HG02759 (cell line): Measurements from ENCODE around the gene BORCS5.
"Not testable (repeated sequence)": the region's sequence is repeated elsewhere in the genome, so short reads cannot be mapped to it uniquely, and the experiment has no call there.

Experiments used
- ATAC-seq: cut with Tn5 transposase; IDR thresholded peaks from one replicate; pipeline ENCODE4 v1.9.1; 2021; ENCODE audit warnings: mild to moderate bottlenecking, moderate library complexity; ENCODE audit not compliant: unreplicated experiment

Gene BORCS5

GRCh38 chr12:12351468-12352185 is 5.3 kb upstream of the BORCS5 start:
- ATAC-seq: not testable (repeated sequence)

DNA sequence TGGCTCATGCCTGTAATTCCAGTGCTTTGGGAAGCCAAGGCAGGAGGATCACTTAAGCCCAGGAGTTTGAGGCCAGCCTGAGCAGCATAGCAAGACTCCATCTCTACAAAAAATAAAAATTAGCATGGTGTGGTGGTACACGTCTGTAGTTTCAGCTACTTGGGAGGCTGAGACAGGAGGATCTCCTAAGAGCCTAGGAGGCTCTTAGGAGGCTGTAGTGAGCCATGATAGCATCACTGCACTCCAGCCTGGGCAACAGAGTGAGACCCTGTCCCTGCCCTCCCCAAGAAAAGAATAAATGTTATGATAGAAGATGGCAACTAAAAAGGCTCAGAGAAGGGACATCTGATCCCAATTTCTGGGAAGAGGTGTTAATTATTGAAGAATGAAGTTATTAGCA is 3.6 kb upstream of the BORCS5 start:
- no peak for ATAC-seq

DNA sequence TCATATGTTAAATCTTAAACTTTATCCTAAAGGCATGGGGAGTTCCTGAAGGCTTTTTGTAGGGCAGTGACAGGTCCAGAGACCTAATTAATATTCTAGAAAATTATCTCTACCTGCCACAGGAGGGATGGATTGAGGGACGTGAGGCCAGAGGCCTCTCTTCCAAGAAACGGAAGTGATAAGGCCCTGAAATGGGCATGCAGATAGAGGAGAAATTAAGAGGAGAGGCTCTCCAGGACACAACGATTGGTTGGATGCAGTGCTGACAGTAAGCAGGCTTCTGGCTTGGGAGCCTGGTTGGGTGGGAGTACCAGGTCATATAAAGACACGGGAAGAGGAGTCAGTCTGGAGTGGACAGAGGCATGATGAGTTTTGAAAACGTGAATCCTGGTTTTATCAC is 3.1 kb upstream of the BORCS5 start:
- ATAC-seq: no peak

DNA sequence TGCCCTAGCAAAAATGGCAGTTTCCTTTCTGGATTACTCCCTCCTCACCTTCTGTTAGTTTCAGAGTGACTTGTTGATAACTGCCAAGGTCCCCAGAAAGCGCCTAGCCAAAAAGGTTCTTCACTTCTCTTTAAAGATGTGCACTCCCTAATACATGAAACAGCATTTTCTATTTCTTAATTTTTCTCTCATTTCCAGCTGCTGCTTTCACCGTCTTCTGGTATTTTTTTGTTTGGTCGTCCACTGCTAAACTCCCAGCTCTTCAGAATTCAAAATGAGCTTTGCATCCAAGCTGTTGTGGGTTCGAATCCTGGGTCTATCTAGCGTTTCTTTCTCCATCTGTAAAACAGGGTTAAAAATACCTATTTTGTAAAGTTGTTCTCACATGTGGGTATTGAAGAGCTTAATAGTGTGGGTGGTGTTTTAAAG is 397 bp upstream of the BORCS5 start:
- ATAC-seq: no peak

- ATAC-seq: no peak
These were observed 1.0 kb downstream of the BORCS5 start for GRCh38 chr12:12357719-12358461.

- ATAC-seq: no peak
These were observed 1.6 kb downstream of the BORCS5 start for GRCh38 chr12:12358528-12358927.

- ATAC-seq: no peak
These were observed 8.0 kb downstream of the BORCS5 start for GRCh38 chr12:12364787-12365445.

DNA sequence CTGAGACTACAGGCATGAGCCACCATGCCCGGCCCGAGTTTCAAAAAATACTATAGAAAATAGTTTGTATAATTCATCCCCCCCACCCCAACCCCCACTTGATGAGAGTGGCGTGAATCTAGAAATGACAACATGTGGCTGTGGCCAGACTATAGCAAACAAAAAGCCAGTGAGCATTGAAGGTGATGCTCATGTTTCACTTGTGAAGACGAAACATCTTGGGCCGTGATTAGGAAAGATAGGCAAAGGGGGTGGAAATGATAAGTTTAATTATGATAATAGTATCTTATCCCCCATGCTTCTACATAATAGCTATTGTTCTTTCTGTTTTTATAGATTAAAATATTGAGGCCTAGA is 8.5 kb downstream of the BORCS5 start:
- ATAC-seq: no peak

DNA sequence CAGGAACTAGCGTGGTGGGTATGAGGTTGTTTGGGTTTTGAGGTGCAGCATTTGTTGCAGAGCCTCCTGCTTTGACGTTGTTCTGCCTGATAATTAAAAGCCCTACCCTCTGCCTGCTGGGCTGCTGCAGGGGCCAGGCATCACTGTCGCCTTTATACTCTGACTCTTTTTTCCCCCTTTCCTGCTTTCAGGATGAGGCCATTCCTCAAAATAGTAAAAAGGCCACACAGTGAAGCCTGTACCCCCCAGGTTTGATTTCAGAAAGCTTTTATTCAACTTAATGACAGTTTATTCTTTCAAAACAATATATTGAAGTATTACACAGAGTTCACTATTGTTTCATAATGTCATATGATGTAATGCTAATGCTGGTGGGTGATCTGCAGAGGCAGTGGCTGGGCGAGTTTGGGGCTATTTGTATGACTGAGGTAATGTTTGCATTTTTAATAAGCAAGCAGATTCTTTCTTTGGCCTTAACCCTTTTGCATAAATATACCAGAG is 9.1 kb downstream of the BORCS5 start:
- no peak for ATAC-seq

GRCh38 chr12:12366701-12367481 is 10.0 kb downstream of the BORCS5 start:
- no peak for ATAC-seq

DNA sequence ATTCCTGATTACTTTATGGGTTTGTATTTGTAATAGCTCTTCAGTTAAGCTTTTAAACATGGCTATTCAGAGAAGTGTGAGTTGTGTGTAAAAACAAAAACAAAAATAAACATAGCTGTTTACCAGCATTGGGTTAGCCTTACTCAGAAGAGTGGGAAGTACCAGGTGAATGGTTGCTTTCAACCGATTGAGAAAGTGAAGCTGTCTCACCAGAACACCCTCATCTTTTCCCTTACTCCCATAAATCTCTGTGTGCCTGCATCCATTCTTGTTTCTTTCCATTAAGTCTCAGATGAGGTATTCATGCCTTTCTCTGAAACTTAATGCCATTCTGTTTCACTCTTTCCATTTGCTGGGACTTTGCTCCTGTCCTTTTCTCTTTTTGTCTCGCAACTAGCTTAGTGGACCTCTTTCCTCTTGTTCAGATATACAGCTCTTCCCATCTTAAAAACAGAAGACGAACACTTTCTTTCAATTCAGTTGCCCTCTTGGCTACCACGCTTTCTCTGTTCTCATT is 10.7 kb downstream of the BORCS5 start:
- ATAC-seq: no peak

GRCh38 chr12:12372946-12373722 is 16.3 kb downstream of the BORCS5 start:
- no peak for ATAC-seq

GRCh38 chr12:12376646-12377448 is 20.0 kb downstream of the BORCS5 start:
- ATAC-seq: peak; percentile 60

DNA sequence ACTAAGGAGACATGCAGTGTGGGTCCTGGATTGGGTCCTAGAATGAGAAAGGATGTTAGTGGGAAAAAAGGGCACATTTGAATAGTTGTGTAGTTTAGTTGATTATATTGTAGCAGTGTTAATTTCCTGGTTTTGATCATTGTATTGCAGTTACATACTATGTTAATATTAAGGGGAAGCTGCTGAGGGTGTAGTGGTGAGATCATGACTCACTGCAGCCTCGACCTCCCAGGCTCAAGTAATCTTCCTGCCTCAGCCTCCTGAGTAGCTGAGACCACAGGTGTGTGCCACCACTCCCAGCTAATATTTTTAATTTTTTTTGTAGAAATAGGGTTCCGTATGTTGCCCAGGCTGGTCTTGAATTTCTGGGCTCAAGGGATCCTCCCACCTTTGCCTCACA is 21.7 kb downstream of the BORCS5 start:
- ATAC-seq: no peak

DNA sequence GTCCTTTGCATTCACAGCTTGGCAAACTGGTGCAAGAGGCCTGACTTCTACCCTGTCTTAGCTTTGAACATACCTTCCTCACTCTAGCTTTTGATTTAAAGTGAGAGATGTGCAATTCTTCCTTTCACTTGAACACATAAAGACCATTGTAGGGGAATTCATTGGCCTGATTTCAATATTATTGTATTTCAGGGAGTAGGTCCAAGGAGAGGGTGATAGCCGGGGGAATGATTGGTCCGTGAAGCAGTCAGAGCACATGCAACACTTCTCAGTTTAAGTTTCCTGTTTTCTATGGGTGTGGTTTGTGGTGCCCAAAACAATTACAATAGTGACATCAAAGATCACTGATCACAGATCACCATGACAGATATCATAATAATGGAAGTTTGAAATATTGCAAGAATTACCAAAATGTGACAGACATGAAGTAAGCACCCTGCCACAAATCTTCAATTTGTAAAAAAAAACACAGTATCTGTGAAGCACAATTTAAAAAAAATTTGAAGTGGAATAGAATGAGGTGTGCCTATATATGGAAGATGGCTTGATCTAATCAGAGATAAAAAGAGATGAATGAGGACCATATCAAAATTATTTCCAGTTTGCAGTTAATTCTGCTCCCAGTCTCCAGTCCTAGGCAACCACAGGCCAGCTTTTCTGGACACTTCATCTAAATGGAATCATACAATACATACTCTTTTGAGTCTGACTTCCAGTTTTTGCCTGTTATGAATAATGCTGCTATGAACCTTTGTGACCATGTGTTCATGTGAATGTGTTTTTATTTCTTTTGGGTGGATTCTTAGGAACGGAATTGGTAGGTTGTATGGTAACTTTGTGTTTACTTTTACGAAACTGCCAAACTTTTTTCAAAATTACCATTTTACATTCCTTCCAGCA is 23.2 kb downstream of the BORCS5 start:
- ATAC-seq: no peak

GRCh38 chr12:12380949-12381593 is 24.2 kb downstream of the BORCS5 start:
- no peak for ATAC-seq

DNA sequence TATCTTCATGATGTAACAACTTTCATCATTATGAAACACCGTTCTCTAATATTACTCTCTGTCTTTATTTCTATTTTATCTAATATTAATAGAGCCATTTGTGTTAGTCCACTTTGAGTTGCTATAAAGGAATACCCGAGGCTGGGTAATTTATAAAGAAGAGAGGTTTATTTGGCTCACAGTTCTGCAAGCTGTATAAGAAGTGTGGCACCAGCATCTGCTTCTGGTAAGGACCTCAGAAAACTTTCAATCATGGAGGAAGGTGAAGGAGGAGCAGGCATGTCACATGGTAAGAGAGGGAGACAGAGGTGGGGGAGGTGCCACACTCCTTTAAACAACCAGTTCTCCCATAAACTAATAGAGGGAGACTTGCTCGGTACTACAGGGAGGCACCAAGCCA is 25.1 kb downstream of the BORCS5 start:
- ATAC-seq: no peak
